NCI-H446 (cell line): ENCODE results near the gene GDF2.

Experiments
- DNase-seq, 2 experiments: peaks; one replicate each; lab custom pipeline; 2025; lab: John Stamatoyannopoulos, UW

Gene GDF2

DNA sequence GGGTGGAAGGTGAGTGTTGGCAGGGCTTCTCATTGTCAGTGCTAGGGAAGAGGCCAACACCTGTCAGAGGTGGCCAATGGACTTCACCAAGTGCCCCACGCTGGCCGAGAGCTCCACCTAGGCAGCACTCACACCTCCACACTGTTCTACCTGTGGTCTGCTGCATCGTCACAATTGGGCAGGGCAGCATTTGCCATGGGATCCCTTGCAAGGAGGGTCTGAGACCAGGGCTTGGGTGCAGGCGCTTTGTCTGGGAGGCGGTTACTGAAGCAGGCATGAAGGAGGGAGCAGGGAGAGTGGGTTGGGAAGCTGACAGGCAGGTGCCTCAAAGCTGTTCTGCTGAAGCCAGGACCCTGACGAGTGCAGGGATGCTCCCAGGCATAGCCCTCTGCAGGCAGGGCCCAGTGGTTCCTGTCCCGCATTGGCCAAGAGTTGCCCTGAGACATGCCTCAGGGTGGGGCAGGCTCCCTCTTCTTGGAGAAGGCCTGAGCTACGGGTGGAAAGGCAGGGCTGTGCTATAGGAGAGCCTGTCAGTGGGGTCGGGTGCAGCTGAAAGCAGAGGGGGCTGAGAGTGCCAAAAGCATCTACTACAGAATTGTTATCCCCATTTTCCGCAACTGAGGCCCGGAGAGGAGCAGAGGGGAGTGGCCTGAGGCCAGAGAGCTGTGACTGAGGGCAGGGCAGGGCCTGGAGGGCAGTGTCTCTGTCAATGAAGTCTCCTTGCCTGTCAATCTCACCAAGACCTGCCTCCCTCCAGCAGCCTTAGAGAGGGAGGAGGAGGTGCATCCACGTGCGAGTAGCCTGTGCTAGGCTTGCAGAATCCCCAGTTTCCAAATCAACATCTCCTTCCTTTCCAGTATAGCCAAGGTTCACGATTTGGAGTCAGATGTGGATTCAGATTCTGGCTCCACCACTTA, 29.9 kb downstream of the GDF2 start:
- DNase-seq = no peak

DNA sequence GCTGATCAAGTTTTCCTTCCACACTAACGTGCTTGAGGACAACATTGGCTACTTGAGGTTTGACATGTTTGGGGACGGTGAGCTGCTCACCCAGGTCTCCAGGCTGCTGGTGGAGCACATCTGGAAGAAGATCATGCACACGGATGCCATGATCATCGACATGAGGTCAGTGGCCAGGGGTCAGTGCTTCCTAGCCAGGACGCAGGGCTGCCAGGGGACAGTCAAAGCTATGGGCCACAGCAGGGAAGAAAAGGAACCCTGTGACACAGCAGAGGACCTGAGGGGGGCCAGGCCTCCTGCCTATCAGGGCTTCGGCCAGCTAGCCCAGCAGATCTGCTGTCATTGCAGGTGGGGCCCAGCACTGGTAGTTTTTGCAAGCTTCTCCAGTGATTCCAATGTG, 31.1 kb downstream of the GDF2 start:
- DNase-seq = no peak

DNA sequence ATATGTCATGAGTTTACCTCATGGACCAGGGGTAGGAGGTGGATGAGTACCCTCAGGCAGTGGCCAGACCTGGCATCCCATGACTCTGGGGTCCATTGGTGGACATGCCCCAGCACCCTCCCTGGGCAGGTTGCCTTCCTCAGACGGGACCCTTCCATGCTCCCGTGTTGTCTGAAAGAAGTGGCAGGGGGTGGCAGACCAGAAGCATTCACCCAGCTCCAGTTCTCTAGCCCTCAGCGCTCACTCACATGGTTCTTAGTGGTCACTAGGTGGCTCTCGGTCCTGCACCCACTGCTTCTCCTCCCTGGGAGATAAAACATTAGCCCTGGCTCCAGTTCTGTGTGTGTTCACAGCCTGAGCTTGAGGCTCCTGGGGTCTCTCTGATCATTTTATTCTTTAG, 31.9 kb downstream of the GDF2 start:
- no peak for DNase-seq

DNA sequence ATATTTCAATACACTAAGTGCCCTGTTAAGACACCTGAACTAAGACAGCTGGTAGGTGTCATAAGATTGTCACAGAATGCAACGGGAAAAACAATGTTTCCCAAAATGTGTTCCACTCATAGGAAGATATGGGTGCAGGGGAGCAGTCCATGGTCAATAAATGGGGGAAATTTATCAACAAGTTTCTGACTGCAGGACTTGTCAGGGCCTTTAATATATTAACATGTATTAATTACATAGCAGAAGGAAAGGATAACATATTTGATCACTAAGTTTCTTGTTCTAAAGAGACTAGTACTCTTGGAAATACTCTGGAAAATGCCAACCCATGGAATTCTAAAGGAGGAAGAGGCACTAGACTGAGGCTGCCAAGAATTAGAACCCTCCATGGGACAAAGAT, 32.6 kb downstream of the GDF2 start:
- DNase-seq = no peak

DNA sequence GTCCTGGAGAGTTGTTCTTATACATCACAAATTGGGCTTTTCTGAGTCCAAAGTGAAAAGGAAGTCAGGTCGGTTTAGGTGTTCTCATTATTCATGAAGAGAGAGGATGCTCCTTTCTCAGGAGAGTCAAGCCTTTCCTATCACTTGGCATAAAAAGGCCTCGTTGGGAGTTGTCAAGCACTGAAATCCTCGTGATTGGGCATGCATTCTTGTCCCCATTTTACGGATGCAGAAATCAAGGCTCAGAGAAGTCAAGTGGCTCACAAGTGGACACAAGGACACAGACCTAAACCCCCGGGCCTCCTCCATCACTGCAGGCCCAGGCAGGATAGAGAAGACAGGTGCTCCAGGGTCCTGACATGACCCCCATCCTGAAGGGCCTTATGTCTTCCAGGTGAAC, 34.5 kb downstream of the GDF2 start:
- DNase-seq = no peak

DNA sequence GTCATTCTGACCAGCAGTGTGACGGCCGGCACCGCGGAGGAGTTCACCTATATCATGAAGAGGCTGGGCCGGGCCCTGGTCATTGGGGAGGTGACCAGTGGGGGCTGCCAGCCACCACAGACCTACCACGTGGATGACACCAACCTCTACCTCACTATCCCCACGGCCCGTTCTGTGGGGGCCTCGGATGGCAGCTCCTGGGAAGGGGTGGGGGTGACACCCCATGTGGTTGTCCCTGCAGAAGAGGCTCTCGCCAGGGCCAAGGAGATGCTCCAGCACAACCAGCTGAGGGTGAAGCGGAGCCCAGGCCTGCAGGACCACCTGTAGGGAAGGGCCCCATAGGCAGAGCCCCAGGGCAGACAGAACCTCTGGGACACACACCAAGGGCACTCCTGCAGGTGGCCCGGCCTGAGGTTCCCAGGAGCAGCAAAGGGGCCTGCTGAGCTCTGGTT, 34.9 kb downstream of the GDF2 start:
- no peak for DNase-seq

DNA sequence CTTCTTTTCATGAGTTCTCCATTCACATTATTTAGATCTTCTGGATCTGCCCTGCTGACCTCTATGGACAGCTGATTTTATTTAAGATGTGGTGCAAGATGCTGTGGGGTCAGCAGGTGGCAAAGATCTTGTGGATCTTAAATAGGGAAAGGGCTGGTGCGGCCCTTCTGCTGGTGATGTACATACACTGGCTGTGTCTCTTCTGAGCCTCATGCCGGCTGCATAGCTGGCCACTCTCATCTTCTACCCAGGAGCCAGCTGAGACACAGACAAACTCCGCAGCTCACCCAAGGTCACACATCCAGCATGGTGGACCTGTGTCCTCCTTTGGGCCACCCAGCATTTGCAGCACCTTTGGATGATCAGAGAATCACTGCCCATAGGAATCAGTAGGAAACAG, 35.7 kb downstream of the GDF2 start:
- no peak for DNase-seq

DNA sequence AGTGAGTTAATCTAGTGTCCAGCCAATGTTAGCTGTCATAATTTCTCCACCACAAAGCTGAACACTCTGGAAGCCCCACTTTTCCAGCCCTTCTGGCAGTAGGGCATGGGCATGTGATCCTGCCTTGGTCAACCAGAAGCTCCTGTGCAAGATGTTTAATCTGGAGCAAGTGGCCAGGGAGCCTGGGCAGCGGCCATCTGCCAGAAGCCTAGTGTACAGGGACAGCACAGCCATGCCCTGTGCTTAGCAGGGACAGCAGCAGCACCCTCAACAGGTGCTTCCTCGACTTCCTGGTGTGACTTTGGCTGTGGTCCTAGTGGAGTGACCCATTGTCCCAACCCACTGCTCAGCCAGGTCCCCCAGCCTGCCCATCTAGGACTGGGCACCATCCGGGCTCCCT, 36.2 kb downstream of the GDF2 start:
- DNase-seq = no peak

DNA sequence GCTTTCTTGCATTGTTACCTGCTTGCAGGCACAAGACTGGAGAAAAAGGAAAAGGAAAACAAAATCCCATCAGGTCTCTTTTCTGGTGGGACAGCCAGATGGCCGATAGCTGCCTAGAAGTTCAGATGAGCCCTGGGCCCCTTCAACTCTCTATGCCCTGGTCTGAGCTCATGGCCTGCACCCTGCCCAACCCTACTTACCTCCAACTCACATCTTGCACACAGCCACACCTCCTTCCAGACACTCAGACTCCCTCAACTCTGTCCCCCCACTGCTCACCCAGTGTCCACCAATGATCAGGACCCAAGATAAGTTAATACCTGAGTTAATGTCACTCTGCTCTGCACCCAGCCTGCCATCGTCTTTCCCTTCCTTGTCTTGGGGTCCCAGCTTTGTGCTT, 36.8 kb downstream of the GDF2 start:
- DNase-seq = no peak

DNA sequence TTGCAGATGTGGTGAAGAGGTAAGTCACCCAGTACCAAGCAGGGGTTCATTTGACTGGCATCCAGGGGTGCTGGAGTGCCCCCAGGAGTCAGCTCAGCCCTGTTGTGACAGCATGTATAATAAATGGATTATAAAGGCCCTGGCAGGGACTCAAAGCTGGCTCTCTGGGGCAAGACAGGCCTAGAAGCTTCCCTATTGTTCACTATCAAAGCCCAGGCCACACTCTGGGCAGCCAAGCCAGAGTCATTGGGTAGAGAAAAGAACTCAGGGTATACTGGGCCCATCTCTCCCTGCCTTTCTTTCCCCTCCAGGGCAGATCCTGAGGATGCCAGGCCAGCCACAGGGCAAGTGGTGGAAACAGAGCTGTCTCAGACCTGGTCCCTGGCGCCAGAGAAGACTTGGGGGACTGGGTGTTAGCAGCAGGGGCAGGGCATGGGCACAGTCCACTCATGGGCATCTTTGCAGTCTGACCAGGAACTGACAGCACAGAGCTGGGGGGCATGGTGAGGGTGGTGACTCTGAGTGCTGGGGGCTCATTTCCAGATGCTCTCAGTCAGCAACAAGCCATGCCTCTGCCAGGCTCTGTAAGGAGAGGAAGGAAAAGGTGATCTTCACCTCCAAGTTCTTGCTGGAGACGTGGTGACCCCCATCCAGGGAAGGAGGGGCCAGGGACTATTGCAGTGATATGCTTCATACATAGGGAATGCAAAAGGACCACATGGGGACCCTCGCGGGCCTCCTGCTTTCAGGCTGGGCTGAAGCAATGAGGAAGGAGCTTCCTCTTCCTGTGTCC, 37.6 kb downstream of the GDF2 start:
- DNase-seq = no peak

DNA sequence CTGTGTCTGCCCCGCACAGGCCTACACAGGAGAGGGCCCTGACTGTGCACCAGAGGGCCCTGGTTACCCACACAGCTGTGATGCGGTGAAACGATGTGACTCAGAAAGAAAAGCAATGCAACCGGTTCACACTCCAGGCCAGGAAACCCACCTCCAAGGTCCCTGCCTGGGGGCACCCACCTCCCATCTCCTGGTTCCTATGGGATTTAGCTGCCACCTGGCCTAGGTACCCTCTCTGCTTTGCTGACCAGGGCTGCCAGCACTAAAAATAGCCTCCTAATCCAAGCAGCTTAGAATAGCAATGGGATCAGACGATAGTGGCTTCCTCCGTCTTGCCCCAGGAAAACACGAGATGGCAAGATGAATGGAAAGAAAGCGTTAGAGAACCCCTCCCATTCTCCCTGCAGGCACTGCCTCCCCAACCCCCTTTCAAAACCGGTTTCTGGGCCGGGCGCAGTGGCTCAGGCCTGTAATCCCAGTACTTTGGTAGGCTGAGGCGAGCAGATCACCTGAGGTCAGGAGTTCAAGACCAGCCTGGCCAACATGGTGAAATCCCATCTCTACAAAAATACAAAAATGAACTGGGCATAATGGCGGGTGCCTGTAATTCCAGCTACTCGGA, 38.3 kb downstream of the GDF2 start:
- DNase-seq = no peak

DNA sequence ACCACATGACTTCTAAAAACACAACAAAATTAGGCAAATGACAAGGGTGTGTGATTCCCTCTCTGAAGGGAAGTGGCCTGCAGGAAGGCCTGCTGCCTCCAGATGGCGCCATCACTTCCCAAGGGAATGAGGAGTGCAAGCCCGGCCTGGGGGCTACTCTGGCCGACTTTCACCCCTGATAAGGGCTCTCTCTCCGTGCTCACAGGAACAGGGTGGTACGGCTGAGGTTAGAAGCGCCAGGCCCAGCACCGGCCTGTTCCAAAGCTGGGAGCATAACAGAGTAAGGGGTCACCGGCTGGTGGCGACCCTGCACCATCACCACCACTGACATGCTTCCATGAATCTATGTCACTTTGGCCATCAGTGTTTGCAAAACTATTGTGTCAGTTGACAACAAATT, 39.0 kb downstream of the GDF2 start:
- peak in 1 of 2 experiments; percentile 2 for DNase-seq

DNA sequence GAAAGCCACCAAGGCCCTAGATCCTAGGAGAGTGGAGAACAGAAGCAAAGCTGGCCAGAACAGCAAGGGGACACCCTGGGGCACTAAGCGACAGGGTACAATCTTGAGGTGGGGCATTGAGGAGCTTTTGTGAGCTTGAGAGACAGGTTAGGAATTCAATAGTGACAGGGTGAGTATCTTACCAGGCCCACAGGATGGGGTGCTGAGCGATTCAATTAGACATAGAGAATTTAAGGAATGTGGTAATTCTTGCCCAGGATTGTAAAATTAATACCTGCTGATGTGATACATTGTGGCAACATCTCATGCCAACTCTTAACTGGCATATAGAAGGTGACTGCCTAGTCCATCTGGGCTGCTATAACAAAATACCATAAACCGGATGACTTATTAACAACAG, 39.9 kb downstream of the GDF2 start:
- no peak for DNase-seq

DNA sequence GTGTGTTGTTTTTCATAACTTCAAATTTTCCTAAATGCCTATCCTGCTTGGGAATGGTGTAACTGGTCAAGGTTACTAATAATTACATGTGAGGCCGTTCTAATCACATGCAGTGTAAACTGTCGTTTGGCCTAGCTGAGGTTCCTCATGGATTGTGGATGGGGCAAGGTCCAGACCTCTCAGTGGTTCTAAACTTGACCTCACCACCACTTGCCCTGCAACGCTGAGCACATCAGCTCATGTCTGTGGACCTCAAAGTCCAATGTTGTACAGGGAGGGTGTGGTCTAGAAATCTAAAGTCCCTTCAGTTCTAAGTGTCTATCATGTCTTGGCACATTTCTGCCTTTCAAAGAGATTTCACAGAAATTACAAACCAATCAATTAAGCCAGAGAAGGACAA, 41.5 kb downstream of the GDF2 start:
- no peak for DNase-seq

DNA sequence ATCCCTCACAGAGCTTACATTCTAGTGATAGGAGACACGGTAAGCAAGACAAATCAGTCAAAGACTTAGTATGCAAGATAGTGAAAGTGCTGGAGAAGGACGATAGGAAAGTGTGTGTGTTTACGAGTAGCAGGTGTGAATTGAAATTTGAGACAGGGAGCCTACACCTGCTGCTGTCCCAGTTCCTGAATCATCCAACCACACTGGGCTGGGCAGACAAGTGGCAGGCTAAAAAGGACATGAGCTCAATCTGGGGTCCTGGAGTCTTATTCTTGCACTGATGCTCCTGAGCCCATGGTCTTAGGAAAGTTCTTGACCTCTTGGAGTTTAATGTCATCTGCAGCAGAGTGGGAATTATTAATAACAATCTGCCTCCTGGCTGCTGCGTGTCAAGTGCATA, 42.1 kb downstream of the GDF2 start:
- DNase-seq = no peak

DNA sequence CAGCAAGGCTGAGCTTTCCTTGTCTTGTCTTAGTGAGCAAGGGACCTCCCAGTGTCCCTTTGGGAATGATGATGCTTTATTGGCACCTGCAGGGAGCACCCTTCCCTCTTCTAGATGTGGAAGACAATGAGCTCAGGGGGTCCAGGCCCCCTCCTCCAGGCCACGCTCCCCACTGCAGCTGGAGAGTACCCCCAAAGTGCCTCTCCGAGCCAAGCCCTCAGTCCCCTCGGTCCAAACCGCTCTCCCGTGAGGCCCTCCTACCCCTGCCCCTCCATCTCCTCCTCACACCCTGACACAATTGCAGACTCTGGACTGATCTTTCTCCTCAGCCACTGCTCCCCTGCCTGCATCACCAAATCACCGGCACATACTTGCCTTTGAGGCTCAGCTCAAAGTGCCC, 42.7 kb downstream of the GDF2 start:
- no peak for DNase-seq

DNA sequence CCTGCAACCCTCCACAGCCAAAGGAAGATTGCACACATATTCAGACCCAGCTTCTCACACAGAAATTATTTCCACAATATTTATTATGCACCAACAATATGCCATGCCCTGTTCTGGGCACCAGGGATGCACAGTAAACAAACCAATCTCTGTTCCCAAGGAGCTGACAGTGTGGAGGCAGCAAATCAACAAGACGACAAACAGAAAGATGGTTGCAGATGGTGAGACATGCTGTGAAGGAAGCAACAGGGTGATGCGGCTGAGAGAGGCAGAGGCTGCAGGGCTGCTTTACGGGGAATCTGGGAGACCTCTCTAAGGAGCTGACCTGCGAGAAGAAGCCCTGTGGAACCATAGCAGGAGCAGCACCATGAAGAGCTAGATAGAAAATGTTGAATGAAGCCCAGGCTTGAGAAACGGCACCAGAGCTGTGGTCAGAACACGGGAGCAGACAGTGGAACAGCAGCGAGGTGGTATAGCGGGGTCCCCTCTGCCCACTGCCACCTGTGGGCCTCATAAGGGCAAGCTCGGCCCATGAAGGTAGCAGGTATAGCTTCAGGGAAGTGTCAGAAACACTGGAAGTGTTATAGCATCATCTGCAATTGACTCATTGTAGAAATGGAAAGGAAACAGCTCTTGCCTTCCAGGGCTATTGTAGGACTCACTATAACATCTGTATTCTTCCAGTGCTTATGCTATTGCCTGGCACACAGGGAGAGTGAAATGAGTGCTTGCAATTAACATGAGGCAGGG, 43.4 kb downstream of the GDF2 start:
- DNase-seq = no peak

DNA sequence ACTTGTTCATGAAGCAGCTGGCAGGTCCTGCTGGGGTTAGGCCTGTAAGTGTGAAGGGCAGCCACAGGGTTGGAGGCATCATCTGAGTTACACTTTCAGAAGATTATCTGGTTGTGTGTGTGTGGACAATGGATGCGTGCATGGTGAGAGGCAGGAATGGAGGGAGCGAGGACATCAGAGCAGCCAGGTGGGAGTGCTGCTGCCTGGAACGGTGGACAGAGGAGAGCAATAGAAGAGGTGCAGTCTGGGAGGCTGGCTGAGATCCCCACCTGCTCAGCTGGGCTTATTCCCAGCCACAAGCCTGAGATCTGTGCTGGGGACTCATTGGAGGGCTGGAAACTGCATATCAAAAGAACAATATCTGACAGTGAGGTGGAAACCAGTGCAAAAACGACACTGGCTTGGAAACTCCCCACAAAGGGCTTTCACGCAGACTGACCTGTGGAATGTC, 44.0 kb downstream of the GDF2 start:
- no peak for DNase-seq

DNA sequence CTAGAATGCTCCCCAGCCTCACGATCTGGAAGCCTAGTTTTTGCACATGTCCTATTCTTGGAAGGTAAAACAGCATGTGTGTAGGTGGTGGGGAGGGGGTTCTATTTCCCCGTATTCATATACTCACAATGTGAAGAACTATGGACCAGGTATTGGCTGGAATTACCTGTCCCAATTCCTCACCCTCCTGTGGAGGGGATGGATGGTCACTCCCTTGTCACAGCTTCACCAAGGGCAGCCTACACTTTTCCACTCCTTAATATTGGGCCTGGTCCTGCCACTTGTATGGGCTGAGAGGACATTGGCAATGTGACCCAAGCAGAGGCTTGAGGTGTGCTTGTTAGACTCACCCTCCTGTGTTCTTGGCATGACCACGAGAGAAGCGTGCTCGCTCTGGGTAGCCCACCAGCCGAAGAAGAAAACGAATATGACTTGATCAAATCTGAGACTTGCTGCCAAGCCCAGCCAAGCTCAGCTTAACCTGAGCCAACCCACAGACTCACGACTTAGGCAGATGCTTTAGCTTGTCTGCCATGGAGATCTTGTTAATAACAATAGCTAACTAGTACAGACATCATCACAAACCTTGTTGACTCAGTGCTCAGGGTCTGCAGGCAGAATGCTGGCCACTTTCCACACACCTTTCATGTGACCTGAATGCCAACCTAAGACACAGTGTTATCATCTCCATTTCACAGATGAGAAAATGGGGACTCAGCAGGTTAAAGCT, 44.6 kb downstream of the GDF2 start:
- no peak for DNase-seq

DNA sequence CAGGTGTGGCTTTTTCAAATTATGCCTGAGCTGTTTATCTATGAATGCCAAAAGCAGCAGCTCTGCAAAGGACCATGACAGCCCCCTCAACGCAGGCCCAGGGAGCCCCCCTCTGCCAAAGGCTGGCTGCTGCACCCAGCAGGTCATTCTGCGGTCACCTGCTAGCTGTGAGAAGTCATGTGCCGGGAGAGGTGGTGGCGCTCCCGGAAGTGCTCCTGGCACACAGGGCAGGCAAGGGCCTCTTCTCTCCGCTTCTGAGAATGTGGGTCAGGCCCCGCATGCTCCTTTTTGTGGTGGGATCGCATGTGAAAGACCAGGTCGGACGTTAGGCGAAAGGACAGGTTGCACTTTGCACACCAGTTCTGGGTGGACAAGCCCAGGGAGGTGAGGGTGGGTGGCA, 45.4 kb downstream of the GDF2 start:
- DNase-seq = no peak

DNA sequence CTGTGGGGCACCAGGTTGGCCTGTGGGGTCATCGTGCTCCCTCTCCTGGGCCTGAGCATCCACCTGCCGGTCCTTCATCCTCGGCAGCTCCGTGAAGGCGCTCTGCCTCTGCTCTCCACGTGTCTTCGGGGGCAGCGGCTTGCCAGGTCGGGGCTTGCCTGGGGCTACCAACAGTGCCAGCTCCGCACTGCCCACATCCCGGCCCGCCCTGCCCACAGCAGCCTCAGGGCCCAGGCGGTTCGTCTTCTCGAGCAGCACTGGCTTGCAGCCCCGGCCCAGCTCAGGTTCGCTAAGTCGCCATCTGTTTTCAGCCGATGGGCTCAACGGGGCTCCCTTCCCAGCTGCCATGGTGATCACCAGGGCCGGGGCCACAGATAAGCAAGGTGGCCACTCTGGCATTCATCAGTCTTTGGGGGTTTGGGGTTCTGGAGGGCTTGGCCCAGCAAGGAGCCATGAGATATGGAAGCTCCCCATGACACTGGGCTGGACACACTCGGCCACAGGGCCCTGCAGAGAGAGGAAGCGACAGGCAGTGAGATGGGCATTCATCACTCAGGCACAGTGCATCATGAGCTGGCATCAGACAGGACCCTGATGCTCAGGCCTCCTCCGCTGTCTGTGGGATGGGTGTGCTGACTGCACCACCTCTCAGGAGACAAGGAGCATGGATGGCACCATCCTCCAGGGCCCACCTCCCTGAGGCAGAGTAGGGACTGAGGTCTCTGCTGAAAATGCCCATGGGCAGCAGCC, 46.4 kb downstream of the GDF2 start:
- DNase-seq = no peak
